ENCODE measurements around the gene SULT6B1. TPM values are rescaled to one million over a fixed set of nuclear protein-coding genes. Genes with fewer than 3 reads are reported as not detected.
"Not testable (repeated sequence)": the region's sequence is repeated elsewhere in the genome, so short reads cannot be mapped to it uniquely, and the experiment has no call there.

SULT6B1 gene
- total RNA-seq, 1 donor: not detected

DNA sequence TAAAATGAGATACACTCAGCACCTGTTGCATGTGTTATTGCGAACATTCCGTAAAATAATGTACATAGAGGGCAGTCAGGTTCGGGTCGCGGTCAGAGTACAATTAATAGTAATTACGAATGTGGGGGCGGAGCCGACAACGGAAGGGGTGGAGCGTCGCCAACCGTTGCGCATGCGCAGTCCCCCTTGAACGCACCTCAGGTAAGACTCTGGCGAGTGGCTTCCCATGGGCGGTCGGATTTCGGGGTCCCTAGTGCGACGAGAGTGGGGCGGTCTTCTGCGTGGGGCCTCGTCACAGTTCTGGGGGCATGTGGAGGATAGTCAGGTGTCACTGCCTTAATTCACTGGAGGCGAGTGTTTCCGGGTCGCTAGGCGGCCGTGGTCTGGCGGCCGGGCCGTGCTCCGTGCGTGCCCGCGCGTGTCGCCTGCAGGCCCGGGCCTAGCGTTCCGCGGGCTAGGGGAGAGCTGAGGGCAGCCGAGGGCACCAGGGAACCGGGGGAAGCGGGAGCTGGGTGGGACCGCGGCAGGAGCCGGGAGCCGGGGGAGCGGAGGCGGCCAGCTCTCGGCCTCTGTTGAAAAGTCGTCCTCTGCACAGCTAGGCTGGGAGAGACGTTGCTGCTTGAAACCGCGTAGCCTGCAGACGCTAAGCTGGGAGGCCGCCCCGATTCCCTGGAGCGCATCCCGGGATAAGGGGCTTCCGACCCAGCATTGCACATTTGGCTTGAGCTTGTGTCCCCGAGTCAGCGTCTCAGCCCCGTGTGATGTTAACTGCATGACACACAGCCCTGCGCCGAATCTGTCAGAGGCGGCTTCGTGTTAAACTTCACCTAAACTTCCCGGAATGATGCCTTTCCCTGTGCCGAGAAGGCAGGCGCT is 8.1 kb upstream of the SULT6B1 start, which contains the start of gene CEBPZOS:
CEBPZOS (plus strand) TSS at position 177 of the 876 bp plus-strand sequence. CDS start 3,209 bp downstream, outside the sequence.
- DNase-seq (ENCODE audit: low read depth in 2 of 3, low spot score in 2 of 3): peak; percentile 85 to 89 (median 88)

- DNase-seq (ENCODE audit: low read depth in 2 of 3, low spot score in 2 of 3): not testable (repeated sequence)
Observed at GRCh38 chr2:37195862-37196319, 7.4 kb upstream of the SULT6B1 start.

DNA sequence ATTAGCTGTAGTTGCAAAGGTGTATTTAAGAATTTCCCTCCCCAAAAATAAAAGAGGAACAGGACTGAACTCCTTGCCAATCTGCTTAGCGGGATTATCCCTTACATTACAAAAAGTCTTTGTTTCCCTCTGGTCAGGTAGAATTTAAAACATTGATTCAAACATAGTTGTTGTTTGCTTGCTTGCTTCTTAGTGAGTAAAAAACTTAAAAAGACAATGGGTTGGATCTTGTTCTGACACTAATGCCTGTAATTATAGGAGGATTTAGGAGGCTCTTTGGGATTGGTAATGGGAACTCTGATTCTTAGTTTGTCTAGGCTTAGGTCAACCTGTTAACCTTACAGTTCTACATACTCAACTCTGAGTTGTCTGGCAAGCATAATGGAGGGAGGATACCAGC is 4.1 kb upstream of the SULT6B1 start:
- no peak for DNase-seq (ENCODE audit: low read depth in 2 of 3, low spot score in 2 of 3)

DNA sequence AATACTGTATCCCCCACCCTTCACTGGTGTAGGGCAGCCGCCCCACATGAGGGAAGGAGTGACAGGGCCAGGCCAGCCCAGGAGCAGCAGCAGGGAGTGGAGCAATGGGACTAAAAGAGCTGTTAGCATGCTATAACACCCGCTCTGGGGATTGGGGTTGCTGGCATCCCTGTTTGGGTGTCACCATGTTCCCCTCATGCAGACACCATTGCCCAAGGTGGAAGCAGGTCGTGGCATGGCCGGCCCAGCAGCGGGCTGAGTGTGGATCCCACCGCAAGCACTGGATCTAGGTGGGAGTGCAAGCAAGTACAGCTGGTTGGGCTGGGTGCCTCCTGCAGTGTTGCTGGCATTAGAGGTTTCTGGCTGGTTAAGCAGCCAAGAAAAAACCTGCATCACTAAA is 3.3 kb upstream of the SULT6B1 start:
- no peak for DNase-seq (ENCODE audit: low read depth in 2 of 3, low spot score in 2 of 3)

DNA sequence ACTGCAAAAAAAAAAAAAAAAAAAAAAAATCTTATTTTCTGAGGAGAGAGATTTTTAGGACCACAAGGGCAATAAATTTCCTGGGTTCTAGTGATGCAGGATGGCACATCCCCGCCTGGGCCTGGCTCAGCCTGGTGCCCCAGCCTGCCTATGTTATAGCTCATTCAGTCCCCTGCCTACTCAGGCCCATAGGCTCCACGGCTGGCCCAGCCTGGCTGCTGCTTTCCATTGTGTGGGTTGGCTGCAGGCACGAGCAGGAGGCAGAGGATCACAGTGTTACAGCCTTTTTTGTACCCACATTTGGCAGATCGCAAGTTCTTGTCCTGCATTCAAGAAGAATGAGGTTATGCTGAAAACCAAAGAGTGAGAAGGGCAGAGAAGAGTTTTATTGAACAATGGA is 2.8 kb upstream of the SULT6B1 start:
- no peak for DNase-seq (ENCODE audit: low read depth in 2 of 3, low spot score in 2 of 3)

GRCh38 chr2:37190290-37190689 is 1.8 kb upstream of the SULT6B1 start:
- no peak for DNase-seq (ENCODE audit: low read depth in 2 of 3, low spot score in 2 of 3)

- no peak for DNase-seq (ENCODE audit: low read depth in 2 of 3, low spot score in 2 of 3)
Observed at GRCh38 chr2:37189452-37190153, 1.1 kb upstream of the SULT6B1 start.

DNA sequence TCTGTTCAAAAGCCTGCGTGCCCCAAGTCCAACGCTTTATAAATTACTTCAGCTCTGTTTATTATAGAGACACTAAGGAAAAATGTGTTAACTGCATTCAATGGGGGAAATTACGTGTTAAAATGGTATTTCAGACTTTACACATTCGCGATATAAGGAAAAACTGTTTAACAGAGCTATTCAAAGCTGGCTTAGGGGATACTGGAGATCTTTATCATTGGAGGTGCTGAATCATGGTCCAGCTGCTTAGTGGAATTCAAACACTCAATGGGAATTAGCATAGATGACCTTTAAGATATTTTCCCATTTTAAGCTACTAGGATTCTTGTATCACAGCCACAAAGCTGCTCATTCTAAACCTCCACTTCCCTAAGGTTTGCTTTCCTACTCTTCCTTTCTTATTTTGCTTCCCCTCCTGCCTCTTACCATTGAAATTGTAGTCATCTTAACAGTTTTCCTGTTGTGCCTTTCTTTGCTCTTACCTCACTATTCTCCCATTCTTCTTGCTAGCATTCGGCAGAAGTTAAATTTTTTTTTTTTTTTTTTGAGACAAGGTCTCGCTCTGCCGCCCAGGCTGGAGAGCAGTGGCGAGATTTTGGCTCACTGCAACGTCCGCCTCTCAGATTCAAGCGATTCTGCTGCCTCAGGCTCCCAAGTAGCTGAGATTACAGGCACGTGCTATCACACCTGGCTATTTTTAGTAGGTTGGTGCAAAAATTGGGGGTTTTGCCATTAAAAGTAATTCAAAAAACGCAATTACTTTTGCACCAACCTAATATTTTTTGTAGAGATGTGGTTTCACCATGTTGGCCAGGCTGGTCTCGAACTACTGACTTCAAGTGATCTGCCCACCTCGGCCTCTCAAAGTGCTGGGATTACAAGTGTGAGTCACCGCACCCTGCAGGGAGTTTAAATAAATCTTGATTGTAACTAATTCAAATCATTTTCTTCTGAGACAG is 6.5 kb downstream of the SULT6B1 start:
- DNase-seq (ENCODE audit: low read depth in 2 of 3, low spot score in 2 of 3): no peak

DNA sequence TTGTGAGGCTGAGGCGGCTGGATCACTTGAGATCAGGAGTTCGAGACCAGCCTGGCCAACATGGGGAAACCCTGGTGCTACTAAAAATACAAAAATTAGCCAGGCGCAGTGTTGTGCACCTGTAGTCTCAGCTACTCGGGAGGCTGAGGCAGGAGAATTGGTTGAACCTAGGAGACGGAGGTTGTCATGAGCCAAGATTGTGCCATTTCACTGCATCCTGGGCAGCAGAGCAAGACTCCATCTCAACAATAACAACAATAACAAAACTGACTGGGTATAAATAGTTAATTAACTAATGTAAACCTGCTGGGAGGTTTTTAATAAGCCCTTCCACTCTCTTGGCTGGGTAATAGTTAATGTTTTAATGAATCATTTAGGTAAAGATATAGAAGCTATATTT is 7.8 kb downstream of the SULT6B1 start:
- no peak for DNase-seq (ENCODE audit: low read depth in 2 of 3, low spot score in 2 of 3)

- peak in 1 of 3 donors; percentile 30 for DNase-seq (ENCODE audit: low read depth in 2 of 3, low spot score in 2 of 3)
Observed at GRCh38 chr2:37180006-37180639, 8.3 kb downstream of the SULT6B1 start.

DNA sequence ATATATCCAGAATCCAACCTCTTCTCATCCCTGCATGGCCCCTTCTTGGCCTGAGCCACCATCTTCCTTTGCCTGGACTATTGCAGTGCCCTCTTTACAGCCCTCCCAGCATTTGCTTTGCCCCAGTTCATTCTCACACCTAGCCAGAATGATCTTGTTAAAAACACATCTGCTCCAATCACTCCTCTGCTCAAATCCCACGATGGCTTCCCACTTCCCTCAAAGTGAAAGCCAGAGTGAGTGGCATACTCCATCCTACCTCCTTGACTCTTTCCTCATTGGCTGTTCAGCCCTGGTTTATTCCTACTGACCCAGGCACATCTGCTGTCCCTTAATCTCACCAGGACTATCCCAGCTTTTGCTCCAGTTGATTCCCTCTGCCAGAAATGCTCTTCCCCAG is 14.7 kb downstream of the SULT6B1 start:
- no peak for DNase-seq (ENCODE audit: low read depth in 2 of 3, low spot score in 2 of 3)

- no peak for DNase-seq (ENCODE audit: low read depth in 2 of 3, low spot score in 2 of 3)
Observed at GRCh38 chr2:37171624-37171950, 16.9 kb downstream of the SULT6B1 start.

- DNase-seq (ENCODE audit: low read depth in 2 of 3, low spot score in 2 of 3): peak; percentile 9 to 55 (median 31)
Observed at GRCh38 chr2:37168217-37168981, 20.1 kb downstream of the SULT6B1 start.

DNA sequence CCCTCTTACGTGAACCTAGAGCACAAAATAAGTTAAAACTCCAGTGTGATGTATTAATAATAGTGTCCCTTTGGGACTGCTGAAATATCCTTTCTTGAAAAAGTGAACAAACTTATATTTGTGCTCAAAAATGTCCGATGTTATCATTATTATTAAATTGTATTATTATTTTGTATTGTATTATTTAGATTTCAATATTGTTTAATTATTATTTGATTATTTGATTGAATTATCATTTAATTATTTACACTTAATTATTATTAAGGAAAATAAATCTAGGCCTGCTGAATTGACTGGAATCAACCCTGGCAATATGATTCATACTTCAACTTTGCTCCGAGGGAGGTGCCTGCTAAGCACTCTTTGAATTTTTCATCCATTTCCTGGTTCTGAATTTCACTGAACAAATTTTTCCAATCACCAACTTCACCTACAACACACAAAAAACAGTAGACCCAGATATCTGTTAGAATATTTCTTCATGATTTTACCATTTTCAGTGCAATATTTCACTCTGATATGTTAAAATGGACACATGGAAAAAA is 20.8 kb downstream of the SULT6B1 start:
- no peak for DNase-seq (ENCODE audit: low read depth in 2 of 3, low spot score in 2 of 3)

GRCh38 chr2:37164757-37165156 is 23.7 kb downstream of the SULT6B1 start:
- no peak for DNase-seq (ENCODE audit: low read depth in 2 of 3, low spot score in 2 of 3)

- DNase-seq (ENCODE audit: low read depth in 2 of 3, low spot score in 2 of 3): peak; percentile 44 to 92 (median 87)
Observed at GRCh38 chr2:37156857-37157714, 31.4 kb downstream of the SULT6B1 start, which contains the start of gene EIF2AK2. EIF2AK2 (minus strand) TSS chr2:37156980; CDS start chr2:37147806, 9,174 bp downstream.

DNA sequence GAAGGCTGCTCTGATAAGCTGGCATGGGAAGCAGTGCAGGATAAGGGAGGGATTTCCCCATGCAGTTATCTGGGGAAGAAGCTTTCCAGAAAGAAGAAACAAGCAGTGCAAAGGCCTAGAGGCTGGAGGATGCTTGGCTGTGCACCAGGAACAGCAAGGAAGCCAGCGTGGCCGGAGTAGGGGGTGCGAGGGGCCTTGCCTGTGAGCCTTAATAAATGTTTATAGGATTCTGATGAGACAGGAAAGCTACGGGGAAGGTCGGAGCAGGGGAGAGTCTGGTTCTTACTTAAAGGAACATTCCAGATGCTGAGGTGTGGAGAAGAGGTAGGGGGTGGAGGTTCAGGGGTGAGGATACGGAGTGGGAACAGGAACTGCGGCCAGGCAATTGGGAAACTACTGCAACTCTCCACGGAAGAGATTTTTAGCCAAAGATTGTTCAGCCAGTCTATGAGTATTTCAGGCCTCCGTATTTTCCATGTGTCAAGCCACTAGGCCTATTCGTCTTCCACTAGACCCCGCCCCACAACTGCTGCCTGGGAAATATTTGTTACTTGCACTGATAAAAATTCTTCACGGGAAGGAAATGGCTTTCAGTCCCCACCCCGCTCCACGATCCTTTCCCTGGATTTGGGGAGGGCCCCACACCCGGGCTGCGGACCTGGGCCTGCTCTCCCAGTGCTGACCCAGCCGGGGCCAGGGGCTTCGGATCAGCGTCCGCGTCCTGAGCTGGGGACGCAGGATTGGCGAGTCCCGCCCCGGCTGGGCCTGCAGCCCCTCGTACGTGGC is 32.2 kb downstream of the SULT6B1 start:
- DNase-seq (ENCODE audit: low read depth in 2 of 3, low spot score in 2 of 3): peak in 2 of 3 donors; percentile 40 to 58

Measured in hematopoietic multipotent progenitor cell (in vitro differentiated cells).